IPS-18c (cell line): Measurements from ENCODE around the gene GABRP.
"Not testable (repeated sequence)": the region's sequence is repeated elsewhere in the genome, so short reads cannot be mapped to it uniquely, and the experiment has no call there.

ENCODE experiments used
- H3K4me3 ChIP-seq: 2 replicates; pipeline ENCODE4 v1.7.0; 2013; ENCODE audit warnings: low read depth, mild to moderate bottlenecking, low read length, moderate library complexity; ENCODE audit not compliant: insufficient read depth
- H3K9me3 ChIP-seq: one replicate; pipeline ENCODE4 v1.6.1; 2013; ENCODE audit warnings: mild to moderate bottlenecking, low read length, moderate library complexity; ENCODE audit not compliant: control insufficient read depth, insufficient read depth

The GABRP gene

GRCh38 chr5:170751631-170752030 is 31.9 kb upstream of the GABRP start:
- Histone ChIP-seq H3K4me3 (no peak overlapping the region), H3K9me3 (peaks cover under 1% of the 10 kb centered on the region)

DNA sequence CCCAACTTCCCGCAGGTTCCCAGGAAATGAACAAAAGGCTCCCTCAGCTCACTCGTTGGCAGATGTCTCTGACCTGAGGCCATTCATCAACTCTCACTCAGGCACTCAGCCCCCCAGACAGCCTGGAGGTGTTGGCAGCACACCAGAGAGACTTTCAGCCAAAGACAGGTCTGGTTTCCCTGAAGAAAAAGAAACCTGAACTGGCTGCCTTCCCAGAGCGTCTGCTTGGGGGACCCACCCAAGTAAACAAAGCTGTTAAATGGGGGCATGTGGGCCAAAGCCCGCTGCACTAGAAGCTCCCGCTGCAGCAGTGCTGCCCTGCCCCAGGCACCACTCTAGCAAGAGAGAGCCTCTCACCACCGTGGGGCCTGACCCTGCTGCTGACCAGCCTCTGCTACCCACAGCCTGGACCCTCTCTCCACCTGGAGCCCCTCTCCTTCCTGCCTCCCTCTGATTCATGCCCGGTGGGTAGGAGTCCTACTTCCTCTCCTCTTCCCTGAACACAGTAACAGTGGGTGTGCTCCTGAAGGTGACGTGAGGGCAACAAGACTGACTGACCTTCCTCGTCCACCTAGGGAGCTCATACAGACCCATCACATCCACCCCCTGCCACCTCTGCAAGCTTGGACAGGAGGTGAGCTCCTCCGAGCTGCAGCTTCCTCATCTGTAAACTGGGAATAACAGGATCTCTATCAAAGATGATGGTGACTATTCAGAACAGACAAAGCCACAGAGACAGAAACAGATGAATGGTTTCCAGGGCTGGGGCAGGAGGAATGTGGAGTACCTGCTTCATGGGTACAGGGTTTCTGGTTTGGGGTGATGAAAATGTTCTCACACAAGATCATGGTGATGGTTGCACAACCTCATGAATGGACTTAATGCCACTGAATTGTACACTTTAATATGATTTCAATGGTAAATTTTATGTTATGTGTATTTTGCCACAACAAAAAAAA is 31.0 kb upstream of the GABRP start:
- H3K4me3 ChIP-seq, result no peak overlapping the region

DNA sequence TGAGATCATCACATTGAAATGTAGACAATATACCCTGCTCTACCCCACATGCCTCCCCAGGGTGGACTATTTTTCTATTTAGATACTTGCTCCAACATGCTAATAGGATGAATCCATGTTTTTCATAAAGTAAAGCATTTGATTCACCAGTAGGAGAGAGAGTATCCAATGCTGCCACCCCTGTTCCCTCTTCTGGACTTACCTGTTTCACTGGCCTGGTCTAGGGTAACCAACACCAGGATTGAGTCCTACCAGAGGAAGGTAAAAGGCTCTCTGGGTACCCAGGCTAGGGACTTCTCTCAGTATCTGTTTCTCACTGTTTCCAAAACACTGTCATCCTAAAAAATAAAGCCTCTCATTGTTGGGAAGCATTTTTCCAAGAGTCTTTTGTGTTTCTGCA is 30.2 kb upstream of the GABRP start:
- H3K4me3 ChIP-seq, result no peak overlapping the region
- peaks cover 2% of the 10 kb centered on the region for H3K9me3 ChIP-seq

More for the DNA sequence above, 31.0 kb upstream of the GABRP start:
- peaks cover 2% of the 10 kb centered on the region for H3K9me3 ChIP-seq

DNA sequence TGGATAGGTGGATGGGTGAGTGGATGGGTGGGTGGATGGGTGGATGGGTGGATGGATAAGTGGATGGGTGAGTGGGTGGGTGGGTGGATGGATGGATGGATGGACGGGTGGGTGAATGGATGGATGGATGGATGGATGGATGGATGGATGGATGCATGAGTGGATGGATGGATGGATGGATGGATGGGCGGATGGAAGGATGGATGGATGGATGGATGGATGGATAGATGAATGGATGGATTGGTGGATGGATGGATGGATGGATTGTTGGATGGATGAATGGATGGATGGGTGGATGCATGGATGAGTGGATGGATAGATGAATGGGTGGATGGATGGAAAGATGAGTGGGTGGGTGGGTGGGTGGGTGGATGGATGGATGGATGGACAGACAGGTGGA is 29.0 kb upstream of the GABRP start:
- not testable (repeated sequence) for H3K9me3 ChIP-seq, H3K4me3 ChIP-seq

- Histone ChIP-seq H3K9me3 (peaks cover 2% of the 10 kb centered on the region), H3K4me3 (no peak overlapping the region)
These were observed 27.7 kb upstream of the GABRP start for GRCh38 chr5:170755679-170756456.

DNA sequence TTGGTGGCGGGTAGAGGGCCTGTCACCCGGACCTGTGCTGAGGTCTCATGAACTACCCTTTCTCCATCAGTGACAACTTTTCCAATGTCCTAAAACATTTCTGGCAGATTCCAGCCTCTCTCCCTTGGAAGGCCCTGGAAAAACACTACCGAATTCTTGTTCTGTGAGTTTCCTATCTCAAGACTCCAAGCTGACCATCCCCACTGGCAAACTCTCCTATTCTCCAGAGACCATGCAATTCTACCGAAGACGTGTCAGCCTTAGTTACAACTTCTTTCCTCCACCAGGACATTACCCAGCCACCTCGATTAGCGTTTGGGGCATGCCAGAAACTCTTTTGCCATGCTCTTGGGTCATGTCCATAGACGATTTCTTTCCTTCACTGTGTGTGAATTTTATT is 26.8 kb upstream of the GABRP start:
- no peak overlapping the region for H3K4me3 ChIP-seq
- H3K9me3 ChIP-seq, result peaks cover 2% of the 10 kb centered on the region

- Histone ChIP-seq H3K4me3 (no peak overlapping the region), H3K9me3 (peaks cover 2% of the 10 kb centered on the region)
These were observed 26.3 kb upstream of the GABRP start for GRCh38 chr5:170757182-170757601.

DNA sequence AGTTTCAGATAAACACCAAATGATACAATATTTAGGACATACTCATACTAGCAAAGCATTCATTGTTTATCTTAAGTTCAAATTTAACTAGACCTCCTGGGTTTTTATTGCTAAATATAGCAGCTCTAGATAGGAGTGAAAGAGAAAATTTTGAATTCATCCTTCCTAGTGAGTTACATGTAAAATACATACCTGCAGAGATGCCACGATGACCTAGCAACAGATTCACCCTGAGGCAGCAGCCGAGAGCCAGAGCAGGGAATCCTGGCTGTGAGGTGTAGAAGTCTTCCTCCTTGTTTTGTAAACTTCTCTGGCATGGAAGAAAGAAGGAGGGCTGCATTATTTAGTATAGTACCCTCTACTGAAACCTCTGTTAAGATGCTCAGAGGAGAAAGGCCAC is 25.9 kb upstream of the GABRP start:
- Histone ChIP-seq H3K9me3 (peaks cover 2% of the 10 kb centered on the region), H3K4me3 (no peak overlapping the region)

DNA sequence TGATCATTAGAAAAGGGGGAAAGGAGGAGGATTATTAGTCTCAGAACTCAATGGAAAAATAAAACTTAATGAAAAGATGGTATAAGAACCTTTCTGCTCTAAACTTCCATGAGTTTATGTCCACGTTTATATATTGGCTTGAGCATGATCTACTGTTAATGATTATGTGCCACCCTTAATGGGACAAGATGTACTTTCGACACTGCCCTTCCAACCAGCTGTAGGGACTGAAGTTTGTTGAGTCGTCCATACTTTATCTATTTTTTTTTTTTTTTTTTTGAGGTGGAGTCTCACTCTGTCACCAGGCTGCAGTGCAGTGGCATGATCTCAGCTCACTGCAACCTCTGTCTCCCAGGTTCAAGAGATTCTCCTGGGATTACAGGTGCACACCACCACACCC is 25.0 kb upstream of the GABRP start:
- H3K9me3 ChIP-seq, result peaks cover 2% of the 10 kb centered on the region
- H3K4me3 ChIP-seq, result no peak overlapping the region

- Histone ChIP-seq H3K4me3 (no peak overlapping the region), H3K9me3 (peaks cover 2% of the 10 kb centered on the region)
These were observed 23.4 kb upstream of the GABRP start for GRCh38 chr5:170760113-170760512.

DNA sequence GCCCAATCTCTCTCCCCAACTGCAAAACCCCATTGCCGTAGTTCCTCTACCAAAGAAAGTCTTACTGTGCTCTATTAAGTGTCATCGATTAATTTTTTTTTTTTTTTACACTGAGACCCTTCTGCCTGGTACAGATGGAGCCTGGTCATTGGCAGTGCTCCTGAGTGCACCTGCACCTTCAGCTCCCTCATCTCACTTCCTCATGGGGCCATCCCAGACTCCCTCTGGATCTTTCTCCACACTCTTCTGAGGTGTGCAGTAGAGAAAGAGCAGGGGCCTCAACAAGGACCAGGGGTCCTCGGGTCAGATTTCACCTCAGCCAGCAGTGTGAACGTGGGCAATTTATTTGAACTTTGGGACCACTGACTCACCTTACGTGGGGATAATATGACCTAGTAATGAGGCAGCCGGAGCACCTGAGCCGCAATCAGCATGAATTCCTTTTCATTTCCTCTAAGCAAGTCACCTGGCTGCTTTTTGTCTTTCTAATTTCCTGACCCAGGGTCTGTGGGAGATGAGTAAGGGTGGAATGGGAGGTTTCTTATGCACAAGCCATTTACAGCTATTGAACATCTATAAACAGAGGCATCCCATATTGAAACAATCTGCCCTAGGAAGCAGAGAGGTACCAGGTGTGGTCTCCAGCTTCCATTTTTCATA is 22.3 kb upstream of the GABRP start:
- H3K9me3 ChIP-seq, result peaks cover 2% of the 10 kb centered on the region
- no peak overlapping the region; the same call in 1 of the 2 replicates for H3K4me3 ChIP-seq

GRCh38 chr5:170761708-170762066 is 21.8 kb upstream of the GABRP start:
- H3K9me3 ChIP-seq, result peaks cover 1% of the 10 kb centered on the region
- H3K4me3 ChIP-seq, result peak overlapping the region; percentile 6; the same call in 1 of the 2 replicates

DNA sequence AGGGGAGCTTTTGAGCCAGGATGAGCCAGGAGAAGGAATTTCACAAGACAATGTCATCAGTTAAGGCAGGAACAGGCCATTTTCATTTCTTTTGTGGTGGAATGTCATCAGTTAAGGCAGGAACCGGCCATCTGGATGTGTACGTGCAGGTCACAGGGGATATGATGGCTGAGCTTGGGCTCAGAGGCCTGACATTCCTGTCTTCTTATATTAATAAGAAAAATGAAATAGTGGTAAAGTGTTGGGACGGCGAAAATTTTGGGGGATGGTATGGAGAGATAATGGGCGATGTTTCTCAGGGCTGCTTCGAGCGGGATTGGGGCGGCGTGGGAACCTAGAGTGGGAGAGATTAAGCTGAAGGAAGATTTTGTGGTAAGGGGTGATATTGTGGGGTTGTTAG is 21.2 kb upstream of the GABRP start:
- not testable (repeated sequence) for H3K9me3 ChIP-seq, H3K4me3 ChIP-seq

- H3K9me3 ChIP-seq, result not testable (repeated sequence)
- 0 out of 2 replicates have a peak overlapping the region, but pooled peaks have one; percentile 16 for H3K4me3 ChIP-seq
These were observed 17.7 kb upstream of the GABRP start for GRCh38 chr5:170765868-170766267.

- Histone ChIP-seq H3K4me3 (no peak overlapping the region), H3K9me3 (no peaks in the 10 kb centered on the region)
These were observed 14.3 kb upstream of the GABRP start for GRCh38 chr5:170769246-170769645.

DNA sequence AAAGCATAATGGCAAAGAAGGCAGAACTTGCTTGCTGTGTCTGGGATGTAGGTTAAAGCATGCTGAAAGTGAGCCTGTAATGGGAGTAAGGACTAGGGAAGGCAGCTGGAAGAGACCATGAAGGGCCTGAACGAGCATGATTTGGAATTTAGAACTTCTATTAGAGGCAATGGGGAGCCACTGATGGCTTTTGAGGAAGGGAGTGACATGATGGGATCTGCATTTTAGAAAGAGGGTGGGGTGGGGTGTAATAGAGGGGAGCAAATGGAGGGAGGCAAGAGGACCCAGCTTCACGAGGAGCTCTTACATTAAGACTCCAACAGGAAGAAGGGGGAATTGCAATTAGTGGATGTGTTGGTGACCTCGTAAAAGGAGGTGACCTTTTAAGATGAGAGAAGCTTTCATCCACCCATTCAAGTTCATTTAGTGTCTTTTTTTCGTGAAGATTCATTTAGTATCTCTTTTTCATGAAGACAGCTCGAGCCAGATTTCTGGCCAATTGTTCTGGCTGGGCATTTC is 13.6 kb upstream of the GABRP start:
- Histone ChIP-seq H3K4me3 (no peak overlapping the region), H3K9me3 (no peaks in the 10 kb centered on the region)

- H3K4me3 ChIP-seq, result no peak overlapping the region
- H3K9me3 ChIP-seq, result no peaks in the 10 kb centered on the region
These were observed 12.0 kb upstream of the GABRP start for GRCh38 chr5:170771496-170771895.
